ENCODE measurements around the gene GAB1.

The GAB1 gene

DNA sequence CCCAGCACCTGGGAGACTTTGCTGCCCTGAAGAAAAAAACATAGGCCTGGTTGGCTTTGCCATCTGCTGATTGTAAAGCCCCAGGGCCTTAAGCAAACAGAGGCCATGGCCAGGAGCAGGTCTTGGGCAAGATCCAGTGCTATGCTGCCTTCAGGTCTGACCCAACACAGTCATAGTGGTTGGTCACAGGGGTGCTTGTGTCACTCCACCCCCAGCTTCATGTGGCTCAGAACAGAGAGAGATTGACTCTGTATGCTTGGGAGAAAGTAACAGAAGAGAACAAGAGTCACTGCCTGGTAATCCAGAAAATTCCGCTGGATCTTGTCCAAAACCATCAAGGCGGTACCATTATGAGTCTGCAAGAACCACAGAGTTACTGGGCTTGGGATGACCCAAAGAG lies 152.4 kb downstream of the GAB1 start:
- DNase-seq (ENCODE audit: low spot score), result no peak

GRCh38 chr4:143498021-143498420 lies 161.3 kb downstream of the GAB1 start:
- no peak for DNase-seq (ENCODE audit: low spot score)

GRCh38 chr4:143502231-143502630 lies 165.6 kb downstream of the GAB1 start:
- no peak for DNase-seq (ENCODE audit: low spot score)

DNA sequence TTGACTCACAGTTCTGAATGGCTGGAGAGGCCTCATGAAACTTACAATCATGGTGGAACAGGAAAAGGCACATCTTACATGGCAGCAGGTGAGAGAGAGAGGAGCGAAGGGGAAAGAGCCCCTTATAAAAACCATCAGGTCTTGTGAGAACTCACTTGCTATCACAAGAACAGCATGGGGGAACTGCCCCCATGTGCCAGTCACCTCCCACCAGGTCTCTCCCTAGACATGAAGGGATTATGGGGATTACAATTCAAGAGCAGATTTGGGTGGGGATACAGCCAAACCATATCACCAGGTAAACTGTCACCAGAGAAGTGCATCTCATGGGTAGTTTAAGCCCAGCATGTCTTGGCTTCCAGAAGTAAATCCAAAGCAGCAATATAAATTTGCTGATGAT lies 169.4 kb downstream of the GAB1 start:
- DNase-seq (ENCODE audit: low spot score), result no peak

DNA sequence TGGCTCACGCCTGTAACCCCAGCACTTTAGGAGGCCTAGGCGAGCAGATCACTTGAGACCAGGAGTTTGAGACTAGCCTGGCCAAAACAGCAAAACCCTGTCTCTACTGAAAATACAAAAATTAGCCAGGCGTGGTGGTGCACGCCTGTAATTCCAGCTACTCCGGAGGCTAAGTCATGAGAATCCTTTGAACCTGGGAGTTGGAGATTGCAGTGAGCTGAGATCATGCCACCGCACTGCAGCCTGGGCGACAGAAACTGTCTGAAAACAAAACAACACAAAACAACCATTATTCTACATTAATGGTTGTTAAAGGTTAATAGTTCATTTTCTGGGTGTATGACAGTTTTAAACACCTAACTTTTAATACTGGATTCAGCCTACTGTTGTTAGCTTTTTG lies 175.2 kb downstream of the GAB1 start:
- DNase-seq (ENCODE audit: low spot score), result no peak

GRCh38 chr4:143512978-143513313 lies 176.3 kb downstream of the GAB1 start:
- DNase-seq (ENCODE audit: low spot score), result no peak

- peak; percentile 96 for DNase-seq (ENCODE audit: low spot score)
Observed at GRCh38 chr4:143513314-143514168, 176.9 kb downstream of the GAB1 start, which contains the start of gene SMARCA5. Gene SMARCA5, plus strand, starts transcription at chr4:143513702. Its CDS starts 223 bp downstream, at chr4:143513925.

- no peak for DNase-seq (ENCODE audit: low spot score)
Observed at GRCh38 chr4:143514169-143514495, 177.5 kb downstream of the GAB1 start.

DNA sequence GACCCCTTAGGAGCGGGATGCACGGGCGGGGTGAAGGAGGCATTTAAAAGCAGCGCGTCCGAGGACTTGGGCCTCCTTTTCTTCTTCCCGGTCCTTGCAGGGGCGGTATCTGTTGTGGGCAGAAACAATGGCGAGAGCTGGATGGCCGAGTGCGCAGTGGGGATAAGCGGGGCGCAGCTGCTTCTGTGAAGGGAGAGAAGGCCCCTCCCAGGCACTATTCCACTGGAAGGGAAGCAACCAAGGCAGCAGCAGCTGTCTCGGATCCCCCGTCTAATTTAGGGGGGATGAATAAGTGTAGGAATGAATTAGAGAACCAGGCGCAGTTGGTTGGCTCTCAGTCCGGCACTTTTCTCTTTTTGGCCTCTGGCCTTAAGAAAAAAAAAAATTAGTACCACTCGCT lies 177.8 kb downstream of the GAB1 start:
- peak; percentile 78 for DNase-seq (ENCODE audit: low spot score)

GRCh38 chr4:143514901-143515300 lies 178.2 kb downstream of the GAB1 start:
- DNase-seq (ENCODE audit: low spot score), result no peak

DNA sequence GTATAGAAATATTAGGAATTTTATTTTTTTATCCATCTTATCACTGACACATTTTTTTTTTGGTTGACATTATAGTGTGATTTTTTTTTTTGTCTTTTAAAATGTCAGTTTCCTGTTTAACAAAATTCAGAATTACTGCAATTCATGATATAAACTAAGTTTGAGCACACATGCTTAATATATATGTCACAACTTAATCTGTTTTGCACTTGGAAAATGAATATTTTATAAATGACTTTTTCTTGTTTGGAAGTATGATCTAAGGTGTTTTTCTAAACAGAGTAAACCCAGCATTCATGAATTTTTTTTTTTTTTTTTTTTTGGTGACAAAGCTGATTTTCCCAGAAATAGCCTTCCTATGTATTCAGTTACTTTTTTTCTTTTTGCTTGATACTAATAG lies 179.2 kb downstream of the GAB1 start:
- DNase-seq (ENCODE audit: low spot score), result no peak

DNA sequence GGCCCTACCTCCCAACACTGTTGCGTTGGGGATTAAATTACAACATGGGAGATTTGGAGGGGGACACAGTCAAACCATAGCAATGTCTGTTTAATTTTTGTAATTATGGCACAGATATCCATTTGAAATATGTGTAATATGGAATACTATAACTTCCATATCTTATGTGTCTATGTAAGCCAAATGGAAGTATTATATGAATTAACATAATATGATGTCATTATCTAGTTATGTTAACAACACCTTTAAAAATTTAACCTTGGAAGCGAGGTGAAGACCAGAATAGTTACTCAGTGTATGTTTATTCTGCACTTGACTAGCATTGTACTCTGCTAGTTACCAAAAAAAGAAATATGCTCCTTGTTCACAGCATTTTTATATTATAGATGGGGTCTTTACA lies 181.1 kb downstream of the GAB1 start:
- no peak for DNase-seq (ENCODE audit: low spot score)

All from left forelimb (tissue), 1 donor.